Measurements from ENCODE around the gene ATP6V0B. TPM values are rescaled to one million over a fixed set of nuclear protein-coding genes. Genes with fewer than 3 reads are reported as not detected.

The ATP6V0B gene
- total RNA-seq, 2 experiments from 2014 or later, result 42.9 to 47.0 TPM

DNA sequence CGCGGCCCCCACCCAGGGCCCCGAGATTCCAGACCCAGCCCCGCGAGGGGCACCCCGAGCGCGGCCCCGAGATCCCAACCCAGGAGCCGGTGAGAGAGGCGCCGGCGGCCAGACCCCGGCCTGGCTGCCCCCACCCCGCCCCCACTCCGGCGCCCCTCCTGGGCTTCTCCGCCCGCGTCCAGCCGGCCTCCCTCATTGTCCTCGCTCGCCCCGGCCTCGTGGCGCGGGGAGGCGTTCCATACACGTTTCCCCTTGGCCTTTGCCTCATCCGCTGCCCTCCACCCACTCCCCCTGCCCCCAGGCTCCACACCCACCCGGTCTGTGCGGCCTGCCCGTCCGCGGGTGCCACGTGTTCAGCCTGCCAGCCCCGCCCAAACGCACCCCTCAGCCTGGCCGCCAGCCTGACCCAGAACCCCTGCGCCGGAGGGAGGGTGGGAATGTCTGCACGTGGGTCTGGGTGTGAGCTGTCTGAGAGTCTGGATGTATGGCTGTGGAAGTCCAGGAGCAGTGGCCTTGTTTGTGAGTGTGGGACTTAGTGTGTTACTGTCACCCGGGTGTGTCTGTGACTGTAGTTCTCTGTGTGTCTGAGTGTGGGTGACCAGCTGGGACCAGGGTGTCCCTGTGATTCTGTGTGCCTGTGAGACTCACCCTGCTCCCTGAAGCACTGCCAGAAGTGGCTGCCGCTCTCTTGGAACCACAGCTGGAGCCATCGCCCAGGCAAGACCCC lies 4.9 kb downstream of the ATP6V0B start:
- H3K36me3 ChIP-seq (ENCODE audit: insufficient read depth, low read length), result peaks cover 25% of the 10 kb centered on the region
- no peak overlapping the region for H3K27ac ChIP-seq (ENCODE audit: low read depth in 1 of 2, low read length in 2 of 2)
- peak in 2 of 14 experiments; percentile 17 to 49 for DNase-seq
- peaks cover 42% of the 10 kb centered on the region for H3K36me3 Mint-ChIP-seq (ENCODE audit: low read depth)
- no peaks in the 10 kb centered on the region for H3K9me3 Mint-ChIP-seq
- ChIA-PET CTCF (no interaction called here), POLR2A (no interaction called here)
- peaks cover 13% of the 10 kb centered on the region for H3K27me3 Mint-ChIP-seq
- H3K4me3 ChIP-seq (ENCODE audit: low read length), result peak overlapping the region; percentile 37
- H3K4me3 Mint-ChIP-seq, result peak overlapping the region; percentile 90
- H3K9me3 ChIP-seq (ENCODE audit: control insufficient read depth in 1 of 2, insufficient read depth in 1 of 2, low read length in 2 of 2), result no peaks in the 10 kb centered on the region
- TF ChIP-seq, protein P1, sequence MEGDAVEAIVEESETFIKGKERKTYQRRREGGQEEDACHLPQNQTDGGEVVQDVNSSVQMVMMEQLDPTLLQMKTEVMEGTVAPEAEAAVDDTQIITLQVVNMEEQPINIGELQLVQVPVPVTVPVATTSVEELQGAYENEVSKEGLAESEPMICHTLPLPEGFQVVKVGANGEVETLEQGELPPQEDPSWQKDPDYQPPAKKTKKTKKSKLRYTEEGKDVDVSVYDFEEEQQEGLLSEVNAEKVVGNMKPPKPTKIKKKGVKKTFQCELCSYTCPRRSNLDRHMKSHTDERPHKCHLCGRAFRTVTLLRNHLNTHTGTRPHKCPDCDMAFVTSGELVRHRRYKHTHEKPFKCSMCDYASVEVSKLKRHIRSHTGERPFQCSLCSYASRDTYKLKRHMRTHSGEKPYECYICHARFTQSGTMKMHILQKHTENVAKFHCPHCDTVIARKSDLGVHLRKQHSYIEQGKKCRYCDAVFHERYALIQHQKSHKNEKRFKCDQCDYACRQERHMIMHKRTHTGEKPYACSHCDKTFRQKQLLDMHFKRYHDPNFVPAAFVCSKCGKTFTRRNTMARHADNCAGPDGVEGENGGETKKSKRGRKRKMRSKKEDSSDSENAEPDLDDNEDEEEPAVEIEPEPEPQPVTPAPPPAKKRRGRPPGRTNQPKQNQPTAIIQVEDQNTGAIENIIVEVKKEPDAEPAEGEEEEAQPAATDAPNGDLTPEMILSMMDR (IDR thresholded peaks at IDR 0.05), result no peak
- H3K4me1 Mint-ChIP-seq (ENCODE audit: low read depth), result peaks cover 38% of the 10 kb centered on the region
- H3K4me1 ChIP-seq (ENCODE audit: insufficient read depth, low read length), result peaks cover 43% of the 10 kb centered on the region
- intact Hi-C loops (cut with DNase I, micrococcal nuclease), result loop anchor here in 1 of 2 experiments (5.0 to 10.0 kb wide), 5 partner anchors 375 to 1212 kb away; partner anchors contain the start of genes C1orf50, CDC20, CFAP57 and EBNA1BP2
- no peak for ATAC-seq (ENCODE audit: poor library complexity)
- no peak overlapping the region for H3K27ac Mint-ChIP-seq
- H3K27me3 ChIP-seq (ENCODE audit: control insufficient read depth in 1 of 2, insufficient read depth in 2 of 2, low read length in 2 of 2), result peaks cover 5 to 7% of the 10 kb centered on the region in 2 experiments

DNA sequence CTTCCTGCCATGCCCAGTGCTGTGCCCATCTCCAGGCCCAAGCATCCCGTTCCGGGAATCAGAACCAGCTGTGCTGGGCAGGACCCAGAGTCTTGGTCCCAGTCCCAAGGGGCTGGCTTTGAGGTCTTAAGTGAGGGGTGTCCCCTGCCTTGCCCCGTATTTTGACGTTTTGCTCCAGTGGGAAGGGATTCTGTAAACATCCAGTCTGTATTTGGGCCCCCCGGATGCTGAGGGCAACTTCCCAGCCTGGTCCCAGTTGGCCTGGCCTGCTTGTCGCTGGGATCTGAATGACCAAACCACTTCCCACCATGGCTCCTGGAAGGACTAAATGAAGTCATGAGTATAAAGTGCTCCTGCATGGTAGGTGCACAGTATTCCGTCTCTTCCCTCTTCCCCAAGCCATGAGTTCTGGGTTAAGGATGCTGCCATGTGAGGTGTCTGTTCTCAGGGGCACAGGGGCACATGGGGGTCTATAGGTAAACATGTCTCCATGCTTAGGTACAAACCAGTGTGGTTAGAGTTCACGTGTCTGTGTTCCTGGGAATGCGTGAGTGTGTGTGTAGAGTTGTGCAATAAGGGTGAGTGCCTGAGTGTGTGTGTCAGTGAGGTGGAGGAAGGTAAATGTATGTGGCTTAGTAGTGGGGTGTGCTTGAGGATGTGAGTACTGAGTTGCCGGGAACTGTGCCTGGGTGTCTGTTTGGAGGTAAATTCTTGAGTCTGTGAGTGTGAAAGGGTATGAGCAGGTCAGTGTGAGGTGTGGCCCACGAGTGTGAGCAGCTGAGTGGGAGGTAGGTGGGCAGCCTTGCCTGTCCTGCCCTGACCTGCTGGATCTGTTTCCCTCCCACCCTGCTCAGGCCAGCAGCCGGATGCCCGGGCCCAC lies 5.7 kb downstream of the ATP6V0B start:
- intact Hi-C loops (cut with DNase I, micrococcal nuclease), result no loop called here
- POLR2A ChIA-PET, result no interaction called here
- Mint-ChIP-seq H3K4me3 (peak overlapping the region; percentile 90), H3K27ac (no peak overlapping the region), H3K4me1 (ENCODE audit: low read depth) (peaks cover 38% of the 10 kb centered on the region), H3K36me3 (ENCODE audit: low read depth) (peaks cover 38% of the 10 kb centered on the region), H3K9me3 (no peaks in the 10 kb centered on the region), H3K27me3 (peaks cover 13% of the 10 kb centered on the region)
- CTCF ChIA-PET, result no interaction called here
- ATAC-seq (ENCODE audit: poor library complexity) (no peak), DNase-seq (no peak)
- Histone ChIP-seq H3K9me3 (ENCODE audit: control insufficient read depth in 1 of 2, insufficient read depth in 1 of 2, low read length in 2 of 2) (no peaks in the 10 kb centered on the region), H3K36me3 (ENCODE audit: insufficient read depth, low read length) (peaks cover 25% of the 10 kb centered on the region), H3K27me3 (ENCODE audit: control insufficient read depth in 1 of 2, insufficient read depth in 2 of 2, low read length in 2 of 2) (peaks cover 5 to 7% of the 10 kb centered on the region in 2 experiments), H3K4me3 (ENCODE audit: low read length) (no peak overlapping the region), H3K27ac (ENCODE audit: low read depth in 1 of 2, low read length in 2 of 2) (no peak overlapping the region), H3K4me1 (ENCODE audit: insufficient read depth, low read length) (peaks cover 40% of the 10 kb centered on the region)
- TF ChIP-seq, protein P1 (IDR thresholded peaks at IDR 0.05), result no peak

DNA sequence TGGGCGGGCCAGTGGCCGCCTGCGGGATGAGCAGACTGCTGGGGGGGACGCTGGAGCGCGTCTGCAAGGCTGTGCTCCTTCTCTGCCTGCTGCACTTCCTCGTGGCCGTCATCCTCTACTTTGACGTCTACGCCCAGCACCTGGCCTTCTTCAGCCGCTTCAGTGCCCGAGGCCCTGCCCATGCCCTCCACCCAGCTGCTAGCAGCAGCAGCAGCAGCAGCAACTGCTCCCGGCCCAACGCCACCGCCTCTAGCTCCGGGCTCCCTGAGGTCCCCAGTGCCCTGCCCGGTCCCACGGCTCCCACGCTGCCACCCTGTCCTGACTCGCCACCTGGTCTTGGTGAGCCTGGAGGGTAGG lies 6.4 kb downstream of the ATP6V0B start:
- H3K4me3 ChIP-seq (ENCODE audit: low read length), result no peak overlapping the region
- no peak overlapping the region for H3K27ac ChIP-seq (ENCODE audit: low read depth in 1 of 2, low read length in 2 of 2)
- ChIA-PET POLR2A (no interaction called here), CTCF (no interaction called here)
- H3K4me3 Mint-ChIP-seq, result peak overlapping the region; percentile 56
- peaks cover 34% of the 10 kb centered on the region for H3K4me1 ChIP-seq (ENCODE audit: insufficient read depth, low read length)
- peaks cover 5 to 7% of the 10 kb centered on the region in 2 experiments for H3K27me3 ChIP-seq (ENCODE audit: control insufficient read depth in 1 of 2, insufficient read depth in 2 of 2, low read length in 2 of 2)
- H3K36me3 Mint-ChIP-seq (ENCODE audit: low read depth), result peaks cover 32% of the 10 kb centered on the region
- H3K36me3 ChIP-seq (ENCODE audit: insufficient read depth, low read length), result peaks cover 24% of the 10 kb centered on the region
- DNase-seq, result no peak
- H3K9me3 ChIP-seq (ENCODE audit: control insufficient read depth in 1 of 2, insufficient read depth in 1 of 2, low read length in 2 of 2), result no peaks in the 10 kb centered on the region
- no peak for ATAC-seq (ENCODE audit: poor library complexity)
- H3K9me3 Mint-ChIP-seq, result no peaks in the 10 kb centered on the region
- H3K4me1 Mint-ChIP-seq (ENCODE audit: low read depth), result peaks cover 31% of the 10 kb centered on the region
- H3K27me3 Mint-ChIP-seq, result peaks cover 13% of the 10 kb centered on the region
- TF ChIP-seq, protein P1 (IDR thresholded peaks at IDR 0.05), result no peak
- no peak overlapping the region for H3K27ac Mint-ChIP-seq
- intact Hi-C loops (cut with DNase I, micrococcal nuclease), result no loop called here
